ENCODE results near the gene IP6K1.

DNA sequence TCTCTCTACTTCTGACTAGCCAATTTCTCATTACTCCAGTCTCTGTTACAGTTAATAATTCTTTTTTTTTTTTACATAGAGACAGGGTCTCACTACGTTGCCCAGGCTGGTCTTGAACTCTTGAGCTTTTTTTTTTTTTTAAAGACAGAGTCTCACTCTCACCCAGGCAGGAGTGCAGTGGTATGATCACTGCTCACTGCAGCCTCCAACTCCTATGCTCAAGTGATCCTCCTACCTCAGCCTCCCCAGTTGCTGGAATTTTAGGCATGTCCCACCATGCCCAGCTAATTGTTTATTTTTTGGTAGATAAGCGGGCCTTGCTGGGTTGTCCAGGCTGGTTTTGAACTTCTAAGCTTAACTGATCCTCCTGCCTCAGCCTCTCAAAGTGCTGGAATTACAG, 13.6 kb downstream of the IP6K1 start:
- no peak for TF ChIP-seq GATA2 (IDR thresholded peaks at IDR 0.05; ENCODE audit: low read depth, low read length)
- TF ChIP-seq GATA3 (IDR thresholded peaks at IDR 0.05; ENCODE audit: low read depth, low read length), result no peak
